ENCODE data around the gene REXO4.

REXO4 gene

GRCh38 chr9:133433351-133433843, 15.6 kb upstream of the REXO4 start:
- no peak for DNase-seq (ENCODE audit: low read depth)
- in situ Hi-C loops (cut with HindIII; ENCODE audit: low sequenced_read_pairs) = no loop called here
- H3K4me3 ChIP-seq (ENCODE audit: low read depth, low read length) = no peak overlapping the region
- no peak for TF ChIP-seq CTCF (IDR thresholded peaks at IDR 0.05; ENCODE audit: low read depth, low read length, missing control alignments)

- in situ Hi-C loops (cut with HindIII; ENCODE audit: low sequenced_read_pairs) = no loop called here
- DNase-seq (ENCODE audit: low read depth) = no peak
- TF ChIP-seq CTCF (IDR thresholded peaks at IDR 0.05; ENCODE audit: low read depth, low read length, missing control alignments) = no peak
- no peak overlapping the region for H3K4me3 ChIP-seq (ENCODE audit: low read depth, low read length)
Observed at GRCh38 chr9:133430244-133430643, 12.4 kb upstream of the REXO4 start.

- H3K4me3 ChIP-seq (ENCODE audit: low read depth, low read length) = no peak overlapping the region
- peak; percentile 56 for TF ChIP-seq CTCF (IDR thresholded peaks at IDR 0.05; ENCODE audit: low read depth, low read length, missing control alignments)
- in situ Hi-C loops (cut with HindIII; ENCODE audit: low sequenced_read_pairs) = no loop called here
- DNase-seq (ENCODE audit: low read depth) = no peak
Observed at GRCh38 chr9:133429641-133430161, 11.9 kb upstream of the REXO4 start.

GRCh38 chr9:133429214-133429613, 11.4 kb upstream of the REXO4 start:
- no peak overlapping the region for H3K4me3 ChIP-seq (ENCODE audit: low read depth, low read length)
- no peak for DNase-seq (ENCODE audit: low read depth)
- no peak for TF ChIP-seq CTCF (IDR thresholded peaks at IDR 0.05; ENCODE audit: low read depth, low read length, missing control alignments)
- in situ Hi-C loops (cut with HindIII; ENCODE audit: low sequenced_read_pairs) = no loop called here

- peak overlapping the region; percentile 24 for H3K4me3 ChIP-seq (ENCODE audit: low read depth, low read length)
- DNase-seq (ENCODE audit: low read depth) = no peak
- in situ Hi-C loops (cut with HindIII; ENCODE audit: low sequenced_read_pairs) = no loop called here
- TF ChIP-seq CTCF (IDR thresholded peaks at IDR 0.05; ENCODE audit: low read depth, low read length, missing control alignments) = no peak
Observed at GRCh38 chr9:133428617-133429101, 10.8 kb upstream of the REXO4 start.

GRCh38 chr9:133427658-133428348, 10.0 kb upstream of the REXO4 start:
- no peak for DNase-seq (ENCODE audit: low read depth)
- H3K4me3 ChIP-seq (ENCODE audit: low read depth, low read length) = no peak overlapping the region
- no peak for TF ChIP-seq CTCF (IDR thresholded peaks at IDR 0.05; ENCODE audit: low read depth, low read length, missing control alignments)
- in situ Hi-C loops (cut with HindIII; ENCODE audit: low sequenced_read_pairs) = no loop called here
